Measurements from ENCODE around the gene SCN8A.
A peak's percentile ranks its signal among the peaks of the same experiment; 100 is the strongest.

The SCN8A gene

DNA sequence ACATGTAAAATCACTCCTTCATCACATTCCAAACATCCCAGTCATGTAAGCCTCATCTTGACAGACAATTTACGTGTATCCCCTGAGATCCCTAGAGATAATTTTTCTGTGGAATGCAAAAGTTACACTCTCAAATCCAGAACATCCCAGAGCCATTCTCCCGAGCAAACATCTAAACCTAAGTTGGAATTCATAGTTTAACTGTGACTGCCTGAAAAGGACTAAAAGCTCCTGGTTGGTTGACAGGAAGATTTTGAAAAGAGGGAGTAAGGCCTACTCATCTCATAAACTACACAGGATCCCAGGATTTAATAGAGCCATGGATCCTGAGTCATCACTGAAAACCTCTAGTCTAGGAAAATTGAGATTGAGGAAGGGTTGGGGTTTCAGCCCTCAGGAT, 123.6 kb downstream of the SCN8A start:
- DNase-seq (ENCODE audit: low read depth, low spot score) = no peak

DNA sequence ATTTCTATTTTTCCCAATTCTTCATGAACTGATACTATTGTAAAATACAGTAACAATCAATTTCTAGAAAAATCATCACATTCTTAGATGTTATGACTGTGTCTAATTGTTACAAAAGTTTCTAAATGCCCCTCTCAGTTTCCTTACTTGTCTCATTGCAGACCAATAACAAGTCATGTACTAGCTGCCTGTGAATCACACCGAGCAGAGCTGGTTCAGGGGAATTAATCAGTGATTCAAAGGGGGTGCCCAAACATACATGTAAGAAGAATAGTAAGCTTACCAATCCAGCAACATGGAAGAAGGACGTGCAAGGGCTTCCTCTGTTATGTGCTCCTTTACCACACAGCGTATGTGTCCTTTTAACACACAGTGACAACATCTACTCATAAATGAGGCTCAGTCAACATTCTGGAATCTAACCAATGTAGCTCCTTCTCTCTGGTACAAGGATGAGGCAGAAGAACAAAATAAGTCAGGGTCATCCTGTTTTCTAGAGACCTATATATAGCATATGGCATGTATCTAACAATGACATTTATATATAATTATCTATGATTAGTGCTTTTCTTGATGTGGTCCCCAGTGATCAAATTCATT, 126.4 kb downstream of the SCN8A start:
- no peak for DNase-seq (ENCODE audit: low read depth, low spot score)

DNA sequence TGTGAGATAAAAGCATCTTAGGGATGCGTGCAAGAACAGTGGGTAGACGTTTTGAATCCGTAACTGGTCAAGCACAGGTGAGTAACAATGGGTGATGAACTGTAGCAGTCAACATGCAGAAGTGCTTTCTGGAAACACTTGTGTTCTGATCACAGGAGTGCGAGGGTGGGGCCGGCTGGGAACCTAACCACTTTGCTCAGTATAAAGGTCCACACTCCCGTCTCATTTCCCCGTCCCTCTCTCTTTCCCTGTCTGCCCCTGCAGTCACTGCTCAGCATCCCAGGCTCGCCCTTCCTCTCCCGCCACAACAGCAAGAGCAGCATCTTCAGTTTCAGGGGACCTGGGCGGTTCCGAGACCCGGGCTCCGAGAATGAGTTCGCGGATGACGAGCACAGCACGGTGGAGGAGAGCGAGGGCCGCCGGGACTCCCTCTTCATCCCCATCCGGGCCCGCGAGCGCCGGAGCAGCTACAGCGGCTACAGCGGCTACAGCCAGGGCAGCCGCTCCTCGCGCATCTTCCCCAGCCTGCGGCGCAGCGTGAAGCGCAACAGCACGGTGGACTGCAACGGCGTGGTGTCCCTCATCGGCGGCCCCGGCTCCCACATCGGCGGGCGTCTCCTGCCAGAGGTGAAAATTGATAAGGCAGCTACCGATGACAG, 130.4 kb downstream of the SCN8A start:
- DNase-seq (ENCODE audit: low read depth, low spot score) = peak; percentile 75

DNA sequence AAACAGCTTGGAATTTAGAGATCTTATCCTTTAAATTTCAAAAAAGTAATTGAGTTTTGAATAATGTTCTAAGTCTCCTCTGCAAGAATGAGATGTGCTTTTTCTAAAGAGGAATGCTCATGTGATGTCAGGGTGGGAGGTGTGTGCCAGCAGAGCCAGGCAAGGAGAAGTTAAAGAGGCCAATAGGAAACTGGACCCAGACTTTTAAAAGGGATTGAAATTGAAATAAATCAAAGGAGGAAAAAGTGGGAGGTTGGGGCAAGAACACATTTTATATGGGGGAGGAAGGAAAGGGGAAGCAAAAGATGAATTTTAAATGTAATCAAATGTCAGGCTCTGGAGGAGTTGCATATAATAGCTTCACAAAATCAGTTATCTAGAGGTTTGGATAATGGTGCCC, 131.4 kb downstream of the SCN8A start:
- DNase-seq (ENCODE audit: low read depth, low spot score) = no peak

DNA sequence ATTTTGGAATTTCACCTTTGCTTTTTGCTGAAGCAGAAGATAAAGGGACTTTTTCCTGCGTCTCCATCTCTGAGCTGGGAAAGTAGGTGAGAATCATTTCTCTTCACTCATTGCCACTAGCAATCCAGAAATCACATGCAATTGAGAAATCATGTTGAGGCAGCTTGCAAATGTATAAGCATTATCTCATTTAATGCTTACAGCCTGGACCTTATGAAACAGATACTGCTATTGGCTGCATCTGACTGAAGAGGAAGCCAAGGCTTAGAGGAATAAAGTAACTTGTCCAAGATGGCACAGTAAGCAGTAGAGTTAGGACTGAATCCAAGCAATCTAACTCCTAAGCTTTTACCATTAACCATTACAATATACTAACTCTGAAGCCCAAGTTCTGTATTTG, 135.1 kb downstream of the SCN8A start:
- DNase-seq (ENCODE audit: low read depth, low spot score) = no peak

DNA sequence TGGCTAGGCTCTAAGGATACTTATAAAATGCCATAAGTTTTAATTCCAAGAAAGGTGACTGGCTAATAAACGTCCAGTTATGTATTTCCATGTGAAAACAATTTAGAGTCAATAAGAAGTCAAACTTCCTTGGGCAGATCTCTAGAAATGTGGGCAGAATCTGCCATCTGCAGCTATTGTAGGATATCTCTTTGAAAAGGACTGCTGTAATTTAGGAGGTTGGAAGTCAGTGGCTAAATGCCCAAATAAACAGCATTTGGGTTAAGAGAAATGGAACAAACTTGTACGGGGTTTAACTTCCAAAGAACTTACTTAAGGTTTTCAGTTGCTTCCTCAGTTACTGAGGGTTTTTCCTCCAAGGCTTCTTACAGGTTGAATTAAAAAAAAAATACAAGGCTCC, 135.9 kb downstream of the SCN8A start:
- DNase-seq (ENCODE audit: low read depth, low spot score) = no peak

DNA sequence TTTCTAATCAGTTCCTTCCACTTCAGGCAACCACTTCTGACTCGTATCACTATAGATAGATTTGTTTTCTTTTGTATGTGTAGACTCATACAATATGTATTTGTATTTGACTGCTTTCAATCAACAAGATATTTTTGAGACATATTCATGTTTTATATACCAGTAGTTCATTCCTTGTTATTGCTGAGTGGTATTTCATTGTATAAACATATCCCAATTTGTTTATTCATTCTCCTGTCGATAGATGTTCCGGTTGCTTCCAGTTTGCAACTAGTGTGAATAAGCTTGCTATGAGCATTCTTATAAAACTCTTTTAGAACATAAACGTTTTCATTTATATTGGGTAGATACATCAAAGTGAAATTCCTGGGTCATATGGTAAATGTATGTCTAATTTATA, 138.3 kb downstream of the SCN8A start:
- no peak for DNase-seq (ENCODE audit: low read depth, low spot score)

DNA sequence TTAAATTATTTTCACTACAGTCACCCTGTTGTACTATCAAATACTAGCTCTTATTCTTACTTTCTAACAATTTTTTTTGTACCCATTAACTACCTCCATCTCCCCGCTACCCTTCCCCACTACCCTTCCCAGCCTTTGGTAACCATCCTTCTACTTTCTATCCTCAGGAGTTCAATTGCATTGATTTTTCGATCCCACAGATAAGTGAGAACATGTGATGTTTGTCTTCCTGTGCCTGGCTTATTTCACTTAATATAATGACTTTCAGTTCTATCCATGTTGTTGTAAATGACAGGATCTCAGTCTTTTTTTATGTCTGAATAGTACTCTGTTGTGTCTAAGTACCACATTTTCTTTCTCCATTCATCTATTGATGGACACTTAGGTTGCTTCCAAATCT, 139.7 kb downstream of the SCN8A start:
- no peak for DNase-seq (ENCODE audit: low read depth, low spot score)

DNA sequence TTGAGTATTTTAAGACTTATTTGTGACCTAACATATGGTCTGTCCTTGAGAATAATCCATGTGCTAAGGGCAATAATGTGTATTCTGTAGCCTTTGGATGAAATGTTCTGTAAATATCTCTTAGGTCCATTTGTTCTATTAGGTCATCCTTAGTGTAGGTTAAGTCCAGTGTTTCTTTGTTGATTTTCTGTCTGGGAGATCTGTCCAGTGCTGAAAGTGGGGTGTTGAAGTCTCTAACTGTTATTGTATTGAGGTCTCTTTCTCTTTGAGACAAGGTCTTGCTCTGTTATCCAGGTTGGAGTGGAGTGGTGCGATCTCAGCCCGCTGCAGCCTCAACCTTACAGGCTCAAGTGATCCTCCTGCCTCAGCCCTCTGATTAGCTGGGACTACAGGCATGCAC, 149.5 kb downstream of the SCN8A start:
- no peak for DNase-seq (ENCODE audit: low read depth, low spot score)

DNA sequence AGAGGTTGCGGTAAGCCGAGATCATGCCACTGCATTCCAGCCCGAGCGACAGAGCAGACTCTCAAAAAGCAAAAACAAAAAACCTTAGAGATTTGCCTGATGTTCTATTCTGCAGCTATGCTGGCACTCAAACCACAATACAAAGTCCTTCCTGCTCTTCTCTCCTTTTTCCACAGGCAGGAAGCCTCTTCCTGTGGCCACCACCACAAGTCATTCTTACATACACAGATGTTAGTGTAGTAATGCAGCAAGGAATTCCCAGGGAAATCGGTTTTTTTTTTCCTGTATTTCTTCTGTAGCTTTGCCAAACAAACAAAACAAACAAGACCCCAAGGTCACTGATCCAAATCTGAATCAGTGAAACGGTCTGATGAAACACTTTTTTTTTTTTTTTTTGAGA, 153.2 kb downstream of the SCN8A start:
- DNase-seq (ENCODE audit: low read depth, low spot score) = no peak

DNA sequence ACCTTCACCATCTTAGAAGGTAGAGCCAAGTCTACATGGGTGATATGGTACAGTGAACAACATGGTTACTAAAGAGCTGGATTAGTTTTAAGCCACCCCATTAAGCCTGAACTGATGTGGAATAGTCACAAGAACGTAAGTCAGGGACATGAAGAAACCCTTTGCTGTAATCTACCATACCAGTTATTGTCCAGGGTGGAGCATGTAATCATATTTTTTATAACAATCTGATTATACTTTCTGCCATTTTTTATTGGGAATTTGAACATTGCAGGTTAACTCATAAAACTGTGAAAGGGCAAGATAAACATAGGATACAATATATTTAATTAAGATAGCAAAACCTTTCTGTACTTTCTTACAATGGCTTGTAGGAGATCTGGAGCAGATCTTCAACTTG, 153.9 kb downstream of the SCN8A start:
- no peak for DNase-seq (ENCODE audit: low read depth, low spot score)

DNA sequence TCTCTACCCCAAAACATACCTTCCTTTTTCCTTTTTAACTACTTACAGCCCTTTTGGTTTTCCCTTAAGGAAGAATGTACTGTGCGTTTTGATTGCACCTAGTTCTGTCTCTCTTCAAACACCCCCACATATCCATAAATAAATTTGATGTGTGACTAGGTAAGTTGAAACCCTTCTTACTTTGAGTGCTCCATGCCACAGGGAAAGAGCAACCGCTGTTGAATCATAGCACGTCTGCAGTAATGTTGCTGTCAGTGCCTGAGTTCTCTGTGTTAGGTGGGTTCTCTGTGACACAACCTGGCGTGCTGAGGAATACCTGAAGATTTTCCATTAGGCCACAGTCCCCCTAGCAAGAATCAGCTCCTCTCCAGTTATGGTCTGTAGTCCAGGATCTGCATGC, 155.4 kb downstream of the SCN8A start:
- DNase-seq (ENCODE audit: low read depth, low spot score) = no peak

DNA sequence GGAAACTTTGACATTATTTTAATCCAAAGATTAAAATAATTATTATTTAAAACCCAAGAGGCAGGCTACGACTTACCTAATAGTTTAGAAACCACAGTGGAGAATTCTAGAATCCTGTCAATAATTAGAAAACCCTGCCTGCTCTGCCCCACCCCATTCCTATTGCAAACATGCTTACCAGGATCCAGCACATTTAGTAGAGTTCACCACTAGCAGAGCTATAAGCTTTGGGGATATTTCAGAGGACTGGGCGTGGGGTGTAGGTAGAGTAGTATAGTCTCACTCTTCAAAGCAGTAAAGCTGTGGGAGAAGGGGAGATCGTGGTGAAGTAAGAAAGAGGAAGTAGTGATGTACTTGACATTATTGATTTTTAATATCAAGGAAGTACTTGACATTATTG, 157.2 kb downstream of the SCN8A start:
- DNase-seq (ENCODE audit: low read depth, low spot score) = no peak

DNA sequence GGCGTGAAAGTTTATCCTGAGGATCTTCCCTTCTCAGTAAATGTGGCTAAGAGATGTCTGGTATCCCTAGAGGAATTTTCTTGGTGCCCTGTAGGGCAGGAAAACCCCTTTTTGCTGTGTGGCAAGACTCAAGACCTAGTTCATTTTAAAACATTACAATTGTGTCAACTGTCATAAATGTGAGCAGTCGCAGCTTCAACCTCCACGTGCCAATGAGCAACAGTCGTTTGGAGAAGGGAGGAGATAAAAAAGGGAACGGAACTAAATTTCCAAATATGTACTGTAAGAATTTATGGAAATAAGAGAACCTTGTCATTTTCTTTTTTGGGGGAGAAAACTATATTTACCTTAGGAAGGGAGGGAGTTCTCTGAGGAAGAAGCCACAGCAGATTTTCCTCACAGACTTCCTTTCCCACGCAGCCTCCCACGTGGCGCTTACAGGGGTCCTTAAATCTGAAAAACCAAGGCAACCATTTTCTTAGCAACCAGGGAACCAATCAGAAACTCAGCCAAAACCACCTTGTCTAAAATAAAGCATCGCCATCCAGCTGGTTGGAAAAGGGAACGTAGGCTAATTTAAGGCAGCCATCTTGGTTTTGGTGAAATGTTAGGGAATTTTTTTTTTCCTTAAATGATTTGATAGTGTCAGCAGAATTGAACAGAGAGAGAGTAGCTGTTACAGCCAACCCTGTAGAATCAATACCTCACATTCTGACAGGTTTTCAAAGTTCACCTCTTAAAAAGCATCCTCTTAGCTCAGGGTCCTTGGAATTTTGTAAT, 158.4 kb downstream of the SCN8A start:
- DNase-seq (ENCODE audit: low read depth, low spot score) = no peak

DNA sequence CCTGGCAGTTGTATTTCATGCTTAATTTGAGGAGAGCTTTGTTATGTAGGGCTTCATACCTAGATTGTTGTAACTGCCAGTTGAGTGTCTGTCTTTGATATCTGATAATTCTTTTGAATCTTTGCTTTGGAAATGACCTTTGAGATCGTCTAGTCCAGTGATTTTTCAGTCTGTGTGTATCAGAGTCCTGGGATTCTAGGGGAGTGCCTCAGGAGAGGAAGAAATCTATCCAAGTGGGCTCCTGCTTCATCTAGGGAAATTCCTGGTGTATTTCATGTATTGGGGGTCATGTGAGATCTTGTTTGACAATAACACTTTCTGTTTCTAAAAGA, 158.9 kb downstream of the SCN8A start:
- no peak for DNase-seq (ENCODE audit: low read depth, low spot score)

DNA sequence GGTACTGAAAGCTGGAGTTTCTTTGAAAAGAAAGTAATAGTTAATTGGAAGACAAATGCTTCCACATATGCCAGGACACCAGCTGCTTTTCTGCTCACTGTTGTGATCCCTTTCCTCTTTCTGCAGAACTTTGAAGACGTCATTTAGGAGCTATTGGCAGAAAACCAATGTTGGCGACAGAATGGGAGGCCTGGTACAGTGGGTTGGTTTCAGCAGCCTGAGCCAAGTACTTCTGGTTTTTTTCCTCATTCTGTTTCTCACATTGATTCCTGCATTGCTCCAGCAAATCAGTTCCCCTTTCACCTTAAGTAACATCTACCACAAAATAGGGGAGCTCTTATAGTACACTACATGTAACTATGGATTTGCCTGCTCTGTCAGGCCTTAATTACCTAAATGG, 160.6 kb downstream of the SCN8A start:
- DNase-seq (ENCODE audit: low read depth, low spot score) = no peak

DNA sequence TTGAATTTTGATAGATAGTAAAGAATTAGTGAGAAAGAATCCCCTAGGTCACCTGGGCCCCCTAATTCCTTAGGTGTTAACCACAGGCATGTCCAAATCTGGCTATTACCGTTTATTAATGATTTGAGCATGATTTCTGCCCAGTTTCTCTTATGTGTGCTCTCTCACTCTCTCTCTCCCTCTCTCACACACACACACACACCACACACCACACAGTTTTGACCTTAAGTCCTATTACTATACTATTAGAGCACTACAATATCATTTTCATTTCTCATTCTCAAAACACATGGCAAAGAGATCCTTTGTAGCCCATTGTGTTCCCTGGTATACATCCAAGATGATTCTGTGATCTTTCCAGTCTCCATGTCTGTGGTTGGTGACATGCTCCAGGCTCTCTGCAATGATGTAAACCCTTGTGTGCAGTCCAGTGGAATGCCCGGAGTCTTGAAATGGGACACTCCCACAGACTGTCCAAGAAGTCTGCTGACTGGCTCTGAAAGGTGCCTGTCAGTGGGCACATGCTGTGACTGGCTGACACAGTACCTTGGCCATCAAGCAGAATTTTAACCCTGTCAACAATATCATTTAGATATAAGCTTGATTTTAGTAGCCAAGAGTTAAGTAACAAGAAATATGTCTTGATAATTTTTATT, 161.3 kb downstream of the SCN8A start:
- DNase-seq (ENCODE audit: low read depth, low spot score) = peak; percentile 18

DNA sequence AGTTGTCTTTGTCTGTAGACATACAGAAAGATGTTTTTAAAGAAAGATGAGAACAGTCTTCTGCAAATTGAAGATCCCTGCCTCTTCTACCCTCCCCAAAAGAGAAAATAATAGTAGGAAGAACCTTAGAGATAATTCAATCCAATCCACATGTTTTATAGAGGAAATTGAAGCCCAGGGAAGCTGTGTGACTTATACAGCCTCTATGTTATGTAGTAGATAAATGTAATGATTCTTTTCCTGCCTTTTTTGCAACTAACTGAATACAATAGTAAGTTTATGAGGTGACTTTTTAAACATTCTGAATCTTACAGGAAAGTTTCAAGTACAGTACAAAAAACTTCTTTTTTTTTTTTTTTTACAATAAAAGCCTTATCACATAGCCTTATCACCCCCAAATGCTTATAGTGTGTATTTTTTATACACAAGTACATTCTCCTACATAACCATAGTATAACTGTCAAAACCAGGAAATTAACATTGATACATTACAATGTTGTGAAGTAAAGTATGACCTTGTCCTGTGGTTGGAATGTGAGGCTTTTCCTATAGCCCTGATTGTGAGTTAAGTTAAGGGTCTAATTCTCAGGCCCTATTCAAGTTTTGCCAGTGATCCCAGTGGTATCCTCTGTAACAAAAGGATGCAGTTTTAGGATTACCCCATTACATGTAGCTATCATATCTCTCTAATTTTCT, 163.1 kb downstream of the SCN8A start:
- no peak for DNase-seq (ENCODE audit: low read depth, low spot score)

DNA sequence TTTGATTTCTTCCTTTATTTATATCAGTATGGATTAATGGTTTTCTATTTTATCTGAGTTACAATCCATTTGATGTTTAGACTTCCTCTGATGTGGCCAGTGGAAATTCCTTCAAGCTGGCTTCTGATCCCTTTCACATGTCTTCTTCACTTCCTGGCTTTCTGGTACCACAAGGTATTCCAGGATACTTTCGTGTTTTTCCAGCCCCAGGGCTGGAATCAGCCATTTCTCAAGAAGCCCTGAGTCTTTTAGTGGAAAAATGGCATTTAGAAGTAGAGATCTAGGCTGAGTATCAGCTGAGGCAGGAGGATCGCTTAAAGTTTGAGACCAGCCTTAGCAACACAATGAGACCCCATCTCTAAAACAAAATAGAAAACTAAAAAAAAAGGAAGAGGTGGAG, 164.2 kb downstream of the SCN8A start:
- no peak for DNase-seq (ENCODE audit: low read depth, low spot score)

DNA sequence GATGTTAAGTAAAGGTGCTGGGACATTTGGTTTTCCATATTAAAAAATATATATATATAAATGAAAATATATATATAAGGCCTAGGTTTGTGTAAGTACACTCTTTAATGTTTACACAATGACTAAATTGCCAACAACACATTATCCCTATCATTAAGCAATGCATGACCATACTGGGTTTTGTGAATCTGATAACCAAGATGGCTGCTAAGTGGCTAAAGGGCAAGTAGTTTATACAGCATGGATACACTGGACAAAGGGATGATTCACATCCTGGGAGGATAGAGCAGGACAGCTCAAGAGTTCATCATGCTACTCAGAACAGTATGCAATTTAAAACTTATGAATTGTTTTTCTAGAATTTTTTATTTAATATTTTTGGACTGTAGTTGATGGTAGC, 168.1 kb downstream of the SCN8A start:
- no peak for DNase-seq (ENCODE audit: low read depth, low spot score)

DNA sequence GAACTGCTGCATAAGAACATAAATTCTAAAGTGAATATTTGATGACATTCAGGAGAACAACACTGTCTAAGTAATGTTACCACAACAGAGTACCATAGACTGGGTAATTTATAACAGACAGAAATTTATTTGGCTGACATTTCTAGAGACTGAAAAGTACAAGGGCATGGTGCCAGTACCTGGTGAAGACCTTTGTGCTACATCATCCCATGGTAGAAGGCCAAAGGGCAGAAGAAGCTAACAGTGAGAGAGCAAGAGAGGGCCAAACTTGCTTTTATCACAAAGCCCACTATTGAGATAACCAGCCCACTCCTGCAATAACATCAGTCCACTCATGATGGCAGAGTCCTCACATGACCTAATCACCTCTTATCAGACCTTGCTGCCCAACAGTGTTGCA, 168.7 kb downstream of the SCN8A start:
- DNase-seq (ENCODE audit: low read depth, low spot score) = no peak

DNA sequence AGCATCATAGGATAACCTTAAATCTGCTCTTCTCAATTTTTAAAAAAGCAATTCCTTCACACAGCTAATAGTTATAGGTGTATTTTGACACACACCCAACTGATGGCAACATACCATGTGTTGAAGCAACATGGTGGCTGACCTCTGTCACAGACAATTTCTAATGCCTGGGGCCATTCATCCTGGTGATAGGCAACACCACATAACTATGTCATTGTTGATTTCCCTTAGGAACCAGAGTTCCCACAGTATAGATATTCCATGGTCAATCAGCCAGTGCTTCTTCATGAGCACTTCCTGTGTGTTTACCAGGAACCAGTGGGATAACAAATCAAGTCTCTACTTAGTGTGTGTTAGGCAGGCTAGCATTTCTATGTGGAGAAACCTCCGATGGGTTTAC, 169.2 kb downstream of the SCN8A start:
- no peak for DNase-seq (ENCODE audit: low read depth, low spot score)

Measured in ELF-1 (cell line).